Measurements from ENCODE around the gene NOXRED1.
"Not testable (repeated sequence)": the region's sequence is repeated elsewhere in the genome, so short reads cannot be mapped to it uniquely, and the experiment has no call there.

Gene NOXRED1

GRCh38 chr14:77423423-77423822, at the start of gene NOXRED1:
NOXRED1 (minus strand) TSS chr14:77423523; CDS start chr14:77422889, 634 bp downstream.
- in situ Hi-C loops (cut with MboI; ENCODE audit: low sequenced_read_pairs), result no loop called here

GRCh38 chr14:77470224-77470870, 47.0 kb upstream of the NOXRED1 start:
- in situ Hi-C loops (cut with MboI; ENCODE audit: low sequenced_read_pairs), result loop anchor here (25.0 kb wide), 1 partner anchor 242 kb away; the partner anchor contains the start of genes ALKBH1 and SLIRP

GRCh38 chr14:77469539-77469938, 46.2 kb upstream of the NOXRED1 start:
- in situ Hi-C loops (cut with MboI; ENCODE audit: low sequenced_read_pairs), result loop anchor here (25.0 kb wide), 1 partner anchor 243 kb away; the partner anchor contains the start of genes ALKBH1 and SLIRP

GRCh38 chr14:77469067-77469505, 45.8 kb upstream of the NOXRED1 start:
- in situ Hi-C loops (cut with MboI; ENCODE audit: low sequenced_read_pairs), result loop anchor here (25.0 kb wide), 1 partner anchor 243 kb away; the partner anchor contains the start of genes ALKBH1 and SLIRP

GRCh38 chr14:77467801-77468200, 44.5 kb upstream of the NOXRED1 start:
- in situ Hi-C loops (cut with MboI; ENCODE audit: low sequenced_read_pairs), result loop anchor here (25.0 kb wide), 1 partner anchor 244 kb away; the partner anchor contains the start of genes ALKBH1 and SLIRP

- in situ Hi-C loops (cut with MboI; ENCODE audit: low sequenced_read_pairs), result loop anchor here (25.0 kb wide), 1 partner anchor 253 kb away; the partner anchor contains the start of genes ALKBH1 and SLIRP
These were observed 35.9 kb upstream of the NOXRED1 start for GRCh38 chr14:77459072-77459723.

- in situ Hi-C loops (cut with MboI; ENCODE audit: low sequenced_read_pairs), result loop anchor here (25.0 kb wide), 1 partner anchor 254 kb away; the partner anchor contains the start of genes ALKBH1 and SLIRP
These were observed 35.1 kb upstream of the NOXRED1 start for GRCh38 chr14:77458249-77458950.

GRCh38 chr14:77457522-77458248, 34.4 kb upstream of the NOXRED1 start, which contains the start of the genes AHSA1 and VIPAS39:
AHSA1 (plus strand) TSS chr14:77458093; CDS start chr14:77458190, 97 bp downstream.
VIPAS39 (minus strand) TSS chr14:77457601; CDS start chr14:77454102, 3,499 bp downstream.
- in situ Hi-C loops (cut with MboI; ENCODE audit: low sequenced_read_pairs), result loop anchor here (25.0 kb wide), 1 partner anchor 255 kb away; the partner anchor contains the start of genes ALKBH1 and SLIRP

- in situ Hi-C loops (cut with MboI; ENCODE audit: low sequenced_read_pairs), result loop anchor here (25.0 kb wide), 1 partner anchor 255 kb away; the partner anchor contains the start of genes ALKBH1 and SLIRP
These were observed 33.8 kb upstream of the NOXRED1 start for GRCh38 chr14:77457115-77457521.

GRCh38 chr14:77455966-77456640, 32.8 kb upstream of the NOXRED1 start:
- in situ Hi-C loops (cut with MboI; ENCODE audit: low sequenced_read_pairs), result loop anchor here (25.0 kb wide), 1 partner anchor 256 kb away; the partner anchor contains the start of genes ALKBH1 and SLIRP

- in situ Hi-C loops (cut with MboI; ENCODE audit: low sequenced_read_pairs), result no loop called here
These were observed 18.9 kb upstream of the NOXRED1 start for GRCh38 chr14:77442196-77442595.

- in situ Hi-C loops (cut with MboI; ENCODE audit: low sequenced_read_pairs), result no loop called here
These were observed 16.5 kb upstream of the NOXRED1 start for GRCh38 chr14:77439861-77440260.

- in situ Hi-C loops (cut with MboI; ENCODE audit: low sequenced_read_pairs), result no loop called here
These were observed 15.3 kb upstream of the NOXRED1 start for GRCh38 chr14:77438596-77438995.

GRCh38 chr14:77436042-77436441, 12.7 kb upstream of the NOXRED1 start:
- in situ Hi-C loops (cut with MboI; ENCODE audit: low sequenced_read_pairs), result no loop called here

GRCh38 chr14:77426396-77426795, 3.1 kb upstream of the NOXRED1 start:
- in situ Hi-C loops (cut with MboI; ENCODE audit: low sequenced_read_pairs), result no loop called here

- in situ Hi-C loops (cut with MboI; ENCODE audit: low sequenced_read_pairs), result no loop called here
These were observed 1.5 kb upstream of the NOXRED1 start for GRCh38 chr14:77424862-77425261.

GRCh38 chr14:77421201-77421600, 2.1 kb downstream of the NOXRED1 start:
- in situ Hi-C loops (cut with MboI; ENCODE audit: low sequenced_read_pairs), result no loop called here

- in situ Hi-C loops (cut with MboI; ENCODE audit: low sequenced_read_pairs), result no loop called here
These were observed 6.5 kb downstream of the NOXRED1 start for GRCh38 chr14:77416836-77417235.

GRCh38 chr14:77416098-77416497, 7.2 kb downstream of the NOXRED1 start:
- in situ Hi-C loops (cut with MboI; ENCODE audit: low sequenced_read_pairs), result not testable (repeated sequence)

Measured in HL-60/S4 treated with phorbol 12-myristate 13-acetate at 8.2 ng/mL for 4 days and 3 days (cell line).